HepG2 (cell line): Measurements from ENCODE around the gene ZNF628. TPM values are rescaled to one million over a fixed set of nuclear protein-coding genes. Genes with fewer than 3 reads are reported as not detected.

ENCODE experiments used
- NR3C1 ChIP-seq: sonication (generic); formaldehyde crosslinking; IDR thresholded peaks from 2 replicates; pipeline ENCODE4 v1.4.0; 2020; ENCODE audit warnings: missing genetic modification reagents
- PRMT3 ChIP-seq: sonication (generic); formaldehyde crosslinking; IDR thresholded peaks from 2 replicates; pipeline ENCODE4 v1.8.1; 2022; ENCODE audit warnings: low read depth, mild to moderate bottlenecking, moderate library complexity, missing genetic modification reagents, borderline replicate concordance
- SOX13 ChIP-seq, 3 experiments: fragments of 450-650 bp in 1 of 3; sonication (generic) in 1 of 3; formaldehyde crosslinking in 1 of 3; IDR thresholded peaks in 2 of 3; conservative IDR thresholded peaks in 1 of 3; 2 replicates each; pipeline versions ENCODE4 v1.5.0 to v1.6.1; 2016 to 2020; ENCODE audit warnings: antibody characterized with exemption in 1 of 3, mild to moderate bottlenecking in 1 of 3, missing compliant biosample characterization in 1 of 3, missing genetic modification reagents in 1 of 3, moderate library complexity in 1 of 3
- SRY ChIP-seq: sonication (generic); formaldehyde crosslinking; IDR thresholded peaks from 2 replicates; pipeline ENCODE4 v1.8.0; 2022; ENCODE audit warnings: mild to moderate bottlenecking, missing genetic modification reagents
- ZFP36 ChIP-seq: fragments of 150-350 bp; IDR thresholded peaks from 2 replicates; pipeline ENCODE4 v1.6.1; 2018; ENCODE audit warnings: borderline replicate concordance, low read length, low read depth; ENCODE audit not compliant: partially characterized antibody
- ZFYVE20 ChIP-seq: sonication (generic); formaldehyde crosslinking; IDR thresholded peaks from 2 replicates; pipeline ENCODE4 v1.8.0; 2023; ENCODE audit warnings: low read depth, mild to moderate bottlenecking, moderate library complexity, missing genetic modification reagents, borderline replicate concordance
- ZNF143 ChIP-seq: sonication (generic); formaldehyde crosslinking; IDR thresholded peaks from 2 replicates; pipeline ENCODE4 v1.4.0; 2020; ENCODE audit warnings: missing genetic modification reagents
- ZNF547 ChIP-seq: sonication (generic); formaldehyde crosslinking; IDR thresholded peaks from 2 replicates; pipeline ENCODE4 v1.5.1; 2020; ENCODE audit warnings: mild to moderate bottlenecking, missing genetic modification reagents
- ZNF549 ChIP-seq: sonication (generic); formaldehyde crosslinking; IDR thresholded peaks from 2 replicates; pipeline ENCODE4 v1.5.0; 2020; ENCODE audit warnings: missing genetic modification reagents
- ZSCAN21 ChIP-seq: sonication (generic); formaldehyde crosslinking; IDR thresholded peaks from 2 replicates; pipeline ENCODE4 v1.8.0; 2022; ENCODE audit warnings: mild to moderate bottlenecking, missing genetic modification reagents, moderate library complexity, borderline replicate concordance
- ZSCAN25 ChIP-seq: sonication (generic); formaldehyde crosslinking; IDR thresholded peaks from 2 replicates; pipeline ENCODE4 v1.8.0; 2022; ENCODE audit warnings: mild to moderate bottlenecking, missing genetic modification reagents
- polyA plus RNA-seq, 8 experiments: library from polyadenylated mRNA; depleted of rRNA in 3 of 8; stranded (reverse) in 7 of 8; unstranded in 1 of 8; fragments of >200 nt; fragmentation: Illumina TruSeq in 4 of 8; extraction: Trizol in 4 of 8; gene quantifications; 2 replicates each; pipeline versions ENCODE4 v1.2.1 to v1.2.3, GENCODE V29; 2011 to 2016; ENCODE audit warnings: low read depth in 4 of 8, missing spikeins in 1 of 8, mixed read lengths in 1 of 8; ENCODE audit not compliant: insufficient read depth in 1 of 8
- total RNA-seq, 5 experiments: library from RNA; depleted of rRNA; stranded (reverse); fragments of >200 nt; fragmentation: Illumina TruSeq; extraction: Trizol; gene quantifications; 2 replicates each; pipeline ENCODE4 v1.2.3, GENCODE V29; 2016; ENCODE audit warnings: low read depth in 1 of 5
- TF ChIP-seq, protein P1 (sequence below): sonication (generic); formaldehyde crosslinking; IDR thresholded peaks from 2 replicates; pipeline ENCODE4 v1.5.0; 2020; ENCODE audit warnings: mild to moderate bottlenecking, missing genetic modification reagents, borderline replicate concordance
- TF ChIP-seq, protein P2 (sequence below): sonication (generic); formaldehyde crosslinking; IDR thresholded peaks from 2 replicates; pipeline ENCODE4 v1.4.0; 2020; ENCODE audit warnings: mild to moderate bottlenecking, missing genetic modification reagents
- TF ChIP-seq, protein P3 (sequence below): sonication (generic); formaldehyde crosslinking; IDR thresholded peaks from 2 replicates; pipeline ENCODE4 v1.5.1; 2020; ENCODE audit warnings: mild to moderate bottlenecking, missing genetic modification reagents, borderline replicate concordance
- TF ChIP-seq, protein P4 (sequence below), 2 experiments: fragments of 450-650 bp in 1 of 2; sonication (generic) in 1 of 2; formaldehyde crosslinking; IDR thresholded peaks; 2 replicates each; pipeline versions ENCODE4 v1.5.0 to v1.8.0; 2020 to 2022; ENCODE audit warnings: mild to moderate bottlenecking in 1 of 2, missing genetic modification reagents in 1 of 2

ZNF628 gene
- total and polyA plus RNA-seq, 2 of the 13 experiments (the other 11 are each of a cell fraction or from before 2014, with no cell fraction given): 0.54 to 1.2 TPM

DNA sequence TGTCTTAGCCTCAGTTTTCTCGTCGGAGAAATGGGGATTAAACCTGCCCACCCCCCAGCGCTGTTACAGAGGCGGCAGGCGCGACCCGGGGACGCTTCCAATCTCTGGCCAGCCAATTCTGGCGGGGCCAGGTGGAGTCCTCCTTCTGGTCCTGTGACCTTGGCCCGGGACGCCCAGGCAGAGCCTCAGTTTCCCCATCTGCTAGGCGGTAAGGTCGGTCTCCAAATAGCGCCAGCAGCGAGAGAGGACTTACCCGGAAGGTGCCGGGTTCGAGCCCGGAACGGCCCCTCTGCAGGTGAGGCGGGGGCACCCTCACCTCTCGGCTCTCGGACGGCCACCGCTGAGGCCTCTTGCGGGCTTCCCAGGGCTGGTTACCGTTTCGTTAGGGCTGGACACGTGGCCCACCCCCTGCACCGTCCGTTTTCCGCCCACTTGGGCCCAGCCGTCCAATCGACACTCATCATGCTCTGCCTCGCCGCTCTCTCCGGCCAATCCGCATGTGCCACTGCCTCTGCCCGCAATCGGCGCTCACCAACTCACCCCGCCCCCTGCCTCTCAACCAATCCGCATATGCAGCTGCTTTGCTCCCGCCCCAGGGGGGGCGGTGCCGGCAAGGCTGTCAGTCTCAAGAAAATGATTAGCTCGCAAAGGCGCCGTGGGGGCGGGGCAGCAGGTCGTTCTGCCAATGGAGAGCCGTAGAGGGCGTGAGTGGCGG lies 15.0 kb upstream of the ZNF628 start, which contains the start of gene ISOC2 (continued):
- TF ChIP-seq ZFYVE20 (CRISPR knock-in tag): no peak
- no peak for TF ChIP-seq PRMT3
- no peak; the same call in 1 of the 2 replicates for TF ChIP-seq SRY (CRISPR knock-in tag)
- TF ChIP-seq, protein P1, sequence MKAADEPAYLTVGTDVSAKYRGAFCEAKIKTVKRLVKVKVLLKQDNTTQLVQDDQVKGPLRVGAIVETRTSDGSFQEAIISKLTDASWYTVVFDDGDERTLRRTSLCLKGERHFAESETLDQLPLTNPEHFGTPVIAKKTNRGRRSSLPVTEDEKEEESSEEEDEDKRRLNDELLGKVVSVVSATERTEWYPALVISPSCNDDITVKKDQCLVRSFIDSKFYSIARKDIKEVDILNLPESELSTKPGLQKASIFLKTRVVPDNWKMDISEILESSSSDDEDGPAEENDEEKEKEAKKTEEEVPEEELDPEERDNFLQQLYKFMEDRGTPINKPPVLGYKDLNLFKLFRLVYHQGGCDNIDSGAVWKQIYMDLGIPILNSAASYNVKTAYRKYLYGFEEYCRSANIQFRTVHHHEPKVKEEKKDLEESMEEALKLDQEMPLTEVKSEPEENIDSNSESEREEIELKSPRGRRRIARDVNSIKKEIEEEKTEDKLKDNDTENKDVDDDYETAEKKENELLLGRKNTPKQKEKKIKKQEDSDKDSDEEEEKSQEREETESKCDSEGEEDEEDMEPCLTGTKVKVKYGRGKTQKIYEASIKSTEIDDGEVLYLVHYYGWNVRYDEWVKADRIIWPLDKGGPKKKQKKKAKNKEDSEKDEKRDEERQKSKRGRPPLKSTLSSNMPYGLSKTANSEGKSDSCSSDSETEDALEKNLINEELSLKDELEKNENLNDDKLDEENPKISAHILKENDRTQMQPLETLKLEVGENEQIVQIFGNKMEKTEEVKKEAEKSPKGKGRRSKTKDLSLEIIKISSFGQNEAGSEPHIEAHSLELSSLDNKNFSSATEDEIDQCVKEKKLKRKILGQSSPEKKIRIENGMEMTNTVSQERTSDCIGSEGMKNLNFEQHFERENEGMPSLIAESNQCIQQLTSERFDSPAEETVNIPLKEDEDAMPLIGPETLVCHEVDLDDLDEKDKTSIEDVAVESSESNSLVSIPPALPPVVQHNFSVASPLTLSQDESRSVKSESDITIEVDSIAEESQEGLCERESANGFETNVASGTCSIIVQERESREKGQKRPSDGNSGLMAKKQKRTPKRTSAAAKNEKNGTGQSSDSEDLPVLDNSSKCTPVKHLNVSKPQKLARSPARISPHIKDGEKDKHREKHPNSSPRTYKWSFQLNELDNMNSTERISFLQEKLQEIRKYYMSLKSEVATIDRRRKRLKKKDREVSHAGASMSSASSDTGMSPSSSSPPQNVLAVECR (CRISPR knock-in tag): peak; percentile 80
- TF ChIP-seq, protein P2, sequence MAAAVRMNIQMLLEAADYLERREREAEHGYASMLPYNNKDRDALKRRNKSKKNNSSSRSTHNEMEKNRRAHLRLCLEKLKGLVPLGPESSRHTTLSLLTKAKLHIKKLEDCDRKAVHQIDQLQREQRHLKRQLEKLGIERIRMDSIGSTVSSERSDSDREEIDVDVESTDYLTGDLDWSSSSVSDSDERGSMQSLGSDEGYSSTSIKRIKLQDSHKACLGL: peak; percentile 88; the same call in 1 of the 2 replicates
- no peak for TF ChIP-seq NR3C1 (CRISPR knock-in tag)
- TF ChIP-seq, protein P3, sequence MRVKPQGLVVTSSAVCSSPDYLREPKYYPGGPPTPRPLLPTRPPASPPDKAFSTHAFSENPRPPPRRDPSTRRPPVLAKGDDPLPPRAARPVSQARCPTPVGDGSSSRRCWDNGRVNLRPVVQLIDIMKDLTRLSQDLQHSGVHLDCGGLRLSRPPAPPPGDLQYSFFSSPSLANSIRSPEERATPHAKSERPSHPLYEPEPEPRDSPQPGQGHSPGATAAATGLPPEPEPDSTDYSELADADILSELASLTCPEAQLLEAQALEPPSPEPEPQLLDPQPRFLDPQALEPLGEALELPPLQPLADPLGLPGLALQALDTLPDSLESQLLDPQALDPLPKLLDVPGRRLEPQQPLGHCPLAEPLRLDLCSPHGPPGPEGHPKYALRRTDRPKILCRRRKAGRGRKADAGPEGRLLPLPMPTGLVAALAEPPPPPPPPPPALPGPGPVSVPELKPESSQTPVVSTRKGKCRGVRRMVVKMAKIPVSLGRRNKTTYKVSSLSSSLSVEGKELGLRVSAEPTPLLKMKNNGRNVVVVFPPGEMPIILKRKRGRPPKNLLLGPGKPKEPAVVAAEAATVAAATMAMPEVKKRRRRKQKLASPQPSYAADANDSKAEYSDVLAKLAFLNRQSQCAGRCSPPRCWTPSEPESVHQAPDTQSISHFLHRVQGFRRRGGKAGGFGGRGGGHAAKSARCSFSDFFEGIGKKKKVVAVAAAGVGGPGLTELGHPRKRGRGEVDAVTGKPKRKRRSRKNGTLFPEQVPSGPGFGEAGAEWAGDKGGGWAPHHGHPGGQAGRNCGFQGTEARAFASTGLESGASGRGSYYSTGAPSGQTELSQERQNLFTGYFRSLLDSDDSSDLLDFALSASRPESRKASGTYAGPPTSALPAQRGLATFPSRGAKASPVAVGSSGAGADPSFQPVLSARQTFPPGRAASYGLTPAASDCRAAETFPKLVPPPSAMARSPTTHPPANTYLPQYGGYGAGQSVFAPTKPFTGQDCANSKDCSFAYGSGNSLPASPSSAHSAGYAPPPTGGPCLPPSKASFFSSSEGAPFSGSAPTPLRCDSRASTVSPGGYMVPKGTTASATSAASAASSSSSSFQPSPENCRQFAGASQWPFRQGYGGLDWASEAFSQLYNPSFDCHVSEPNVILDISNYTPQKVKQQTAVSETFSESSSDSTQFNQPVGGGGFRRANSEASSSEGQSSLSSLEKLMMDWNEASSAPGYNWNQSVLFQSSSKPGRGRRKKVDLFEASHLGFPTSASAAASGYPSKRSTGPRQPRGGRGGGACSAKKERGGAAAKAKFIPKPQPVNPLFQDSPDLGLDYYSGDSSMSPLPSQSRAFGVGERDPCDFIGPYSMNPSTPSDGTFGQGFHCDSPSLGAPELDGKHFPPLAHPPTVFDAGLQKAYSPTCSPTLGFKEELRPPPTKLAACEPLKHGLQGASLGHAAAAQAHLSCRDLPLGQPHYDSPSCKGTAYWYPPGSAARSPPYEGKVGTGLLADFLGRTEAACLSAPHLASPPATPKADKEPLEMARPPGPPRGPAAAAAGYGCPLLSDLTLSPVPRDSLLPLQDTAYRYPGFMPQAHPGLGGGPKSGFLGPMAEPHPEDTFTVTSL (CRISPR knock-in tag): no peak
- TF ChIP-seq, protein P4, sequence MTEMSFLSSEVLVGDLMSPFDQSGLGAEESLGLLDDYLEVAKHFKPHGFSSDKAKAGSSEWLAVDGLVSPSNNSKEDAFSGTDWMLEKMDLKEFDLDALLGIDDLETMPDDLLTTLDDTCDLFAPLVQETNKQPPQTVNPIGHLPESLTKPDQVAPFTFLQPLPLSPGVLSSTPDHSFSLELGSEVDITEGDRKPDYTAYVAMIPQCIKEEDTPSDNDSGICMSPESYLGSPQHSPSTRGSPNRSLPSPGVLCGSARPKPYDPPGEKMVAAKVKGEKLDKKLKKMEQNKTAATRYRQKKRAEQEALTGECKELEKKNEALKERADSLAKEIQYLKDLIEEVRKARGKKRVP (CRISPR knock-in tag; IDR thresholded peaks at IDR 0.05): 0 out of 4 replicates have a peak, but pooled peaks of 1 of the 2 experiments have one; percentile 9
- TF ChIP-seq ZNF549: no peak
- no peak for TF ChIP-seq ZSCAN25 (CRISPR knock-in tag)
- 0 out of 2 replicates have a peak, but pooled peaks have one; percentile 13 for TF ChIP-seq ZNF547 (CRISPR knock-in tag)
- no peak for TF ChIP-seq ZNF143 (CRISPR knock-in tag)
- no peak for TF ChIP-seq ZFP36
- 0 out of 2 replicates have a peak, but pooled peaks have one; percentile 50 for TF ChIP-seq ZSCAN21 (CRISPR knock-in tag)
- peak; percentile 24; the same call in 1 of the 2 replicates for TF ChIP-seq SOX13 (IDR thresholded peaks at IDR 0.05)
- peak in 1 of 2 experiments; percentile 54; a peak in 2 of 4 replicates for TF ChIP-seq SOX13 (CRISPR knock-in tag; conservative IDR thresholded peaks at IDR 0.05 in 1 of 2, IDR thresholded peaks at IDR 0.05 in 1 of 2)
